ENCODE data around the gene SSB.
A peak's percentile ranks its signal among the peaks of the same experiment; 100 is the strongest.

The SSB gene

DNA sequence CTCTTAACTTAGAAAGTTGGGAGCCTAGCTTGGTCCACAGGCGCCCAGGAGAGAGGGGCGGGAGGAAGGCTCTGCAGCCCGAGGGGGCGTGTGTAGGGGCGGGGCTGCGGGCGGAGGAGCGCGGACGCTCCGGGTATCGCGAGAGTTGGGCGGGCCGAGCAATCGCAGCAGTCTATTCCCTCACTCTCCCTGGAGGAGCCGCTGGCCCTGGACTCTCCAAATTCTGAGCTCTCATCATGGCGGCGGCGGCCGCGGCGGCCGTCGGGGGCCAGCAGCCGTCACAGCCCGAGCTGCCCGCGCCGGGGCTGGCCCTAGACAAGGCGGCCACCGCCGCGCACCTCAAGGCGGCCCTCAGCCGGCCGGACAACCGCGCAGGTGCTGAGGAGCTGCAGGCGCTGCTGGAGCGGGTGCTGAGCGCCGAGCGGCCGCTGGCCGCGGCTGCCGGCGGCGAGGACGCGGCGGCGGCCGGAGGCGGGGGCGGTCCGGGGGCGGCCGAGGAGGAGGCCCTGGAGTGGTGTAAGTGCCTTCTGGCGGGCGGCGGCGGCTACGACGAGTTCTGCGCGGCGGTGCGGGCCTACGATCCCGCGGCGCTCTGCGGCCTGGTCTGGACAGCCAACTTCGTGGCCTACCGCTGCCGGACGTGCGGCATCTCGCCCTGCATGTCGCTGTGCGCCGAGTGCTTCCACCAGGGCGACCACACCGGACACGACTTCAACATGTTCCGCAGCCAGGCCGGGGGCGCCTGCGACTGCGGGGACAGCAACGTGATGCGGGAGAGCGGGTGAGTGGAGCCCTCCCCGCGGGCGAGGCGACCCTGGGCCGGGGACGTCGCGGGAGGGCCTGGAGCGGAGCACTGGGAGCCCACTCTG is 28.8 kb downstream of the SSB start, which contains the start of gene UBR3:
TSS of gene UBR3 (plus strand) at position 183 of the 869 bp plus-strand sequence. CDS start at position 237, 54 bp downstream.
- DNase-seq, result peak; percentile 90 to 96
- H2BK120ac ChIP-seq (ENCODE audit: insufficient read depth, low read length, poor library complexity), result peak within 1 kb of the TSS; percentile 4
- H3K4me1 ChIP-seq (ENCODE audit: control insufficient read depth in 1 of 2, insufficient read depth in 2 of 2, low read length in 2 of 2), result peaks cover 3% of the 10 kb centered on the region in 2 experiments
- H3K9me3 ChIP-seq (ENCODE audit: insufficient read depth, low read depth, low read length), result no peaks in the 10 kb centered on the region
- H2BK5ac ChIP-seq (ENCODE audit: low read depth, low read length, poor library complexity), result peak within 1 kb of the TSS; percentile 29
- no peak within 1 kb of the TSS for H2BK12ac ChIP-seq (ENCODE audit: low read length)
- H3K23ac ChIP-seq (ENCODE audit: low read length), result no peak within 1 kb of the TSS
- H3K4ac ChIP-seq (ENCODE audit: low read depth, low read length), result peak within 1 kb of the TSS; percentile 32
- no CpG with 5 or more reads among the region's 104 CpGs for WGBS (ENCODE audit: extremely low coverage, insufficient coverage, insufficient read length)
- peak within 1 kb of the TSS; percentile 96 for H3K4me2 ChIP-seq (ENCODE audit: low read length)
- H3K79me1 ChIP-seq (ENCODE audit: low read length), result peaks cover 10% of the 10 kb centered on the region
- H2AK5ac ChIP-seq (ENCODE audit: low read length), result no peak within 1 kb of the TSS
- H4K12ac ChIP-seq (ENCODE audit: low read depth, low read length), result peak within 1 kb of the TSS; percentile 70
- H3K18ac ChIP-seq (ENCODE audit: low read length), result peak within 1 kb of the TSS; percentile 71
- H3K14ac ChIP-seq (ENCODE audit: low read length), result peak within 1 kb of the TSS; percentile 41
- H4K91ac ChIP-seq (ENCODE audit: low read depth, low read length), result peak within 1 kb of the TSS; percentile 30
- H3K27ac ChIP-seq (ENCODE audit: low read depth, low read length), result peak within 1 kb of the TSS; percentile 65
- H3K36me3 ChIP-seq (ENCODE audit: control insufficient read depth in 1 of 2, insufficient read depth in 2 of 2, low read length in 2 of 2), result no peaks in the 10 kb centered on the region
- peak within 1 kb of the TSS; percentile 44 for H4K8ac ChIP-seq (ENCODE audit: low read depth, low read length)
- peak within 1 kb of the TSS; percentile 88 for H3K9ac ChIP-seq (ENCODE audit: low read length)
- no peaks in the 10 kb centered on the region for H3K27me3 ChIP-seq (ENCODE audit: insufficient read depth, low read length)
- peak within 1 kb of the TSS; percentile 68 for H2AFZ ChIP-seq (ENCODE audit: insufficient read depth, low read length, poor library complexity)
- peak within 1 kb of the TSS; percentile 96 for H3K4me3 ChIP-seq (ENCODE audit: low read depth, low read length)
- H3K79me2 ChIP-seq (ENCODE audit: control insufficient read depth, insufficient read depth, low read length, poor library complexity), result peaks cover 8% of the 10 kb centered on the region

DNA sequence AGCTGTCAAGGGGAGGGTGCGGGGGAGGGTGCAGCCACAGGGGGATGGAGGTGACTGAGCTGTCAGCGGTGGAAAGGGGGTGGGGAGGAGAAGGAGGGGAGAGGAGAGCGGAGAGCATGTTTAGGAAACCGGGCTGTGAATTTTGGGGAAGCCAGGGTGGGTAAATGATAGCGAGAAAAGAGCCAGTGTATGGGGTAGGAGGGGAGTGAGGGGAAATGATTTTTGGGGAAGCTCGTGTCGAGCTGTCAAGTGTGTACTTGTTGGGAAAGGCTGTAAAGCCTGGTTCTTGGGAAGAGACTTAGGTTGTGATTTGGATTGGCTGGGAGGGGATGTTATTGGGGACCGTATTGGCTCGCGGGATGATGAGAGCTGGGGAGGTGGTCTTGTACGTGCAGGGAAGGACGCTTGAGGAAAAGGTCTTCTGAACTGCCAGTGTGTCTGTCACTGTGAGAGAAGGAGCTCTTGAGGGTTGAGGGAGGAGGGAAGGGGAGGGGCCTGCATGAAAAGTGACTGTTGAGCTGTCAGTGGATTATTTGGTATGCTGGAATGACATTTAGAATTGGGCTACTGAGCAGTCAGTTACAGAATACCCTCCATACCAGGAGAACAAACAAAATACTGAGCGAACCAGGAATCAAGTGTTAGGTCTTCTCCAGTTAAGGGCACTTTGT is 29.6 kb downstream of the SSB start:
- no peak overlapping the region for H2AFZ ChIP-seq (ENCODE audit: insufficient read depth, low read length, poor library complexity)

DNA sequence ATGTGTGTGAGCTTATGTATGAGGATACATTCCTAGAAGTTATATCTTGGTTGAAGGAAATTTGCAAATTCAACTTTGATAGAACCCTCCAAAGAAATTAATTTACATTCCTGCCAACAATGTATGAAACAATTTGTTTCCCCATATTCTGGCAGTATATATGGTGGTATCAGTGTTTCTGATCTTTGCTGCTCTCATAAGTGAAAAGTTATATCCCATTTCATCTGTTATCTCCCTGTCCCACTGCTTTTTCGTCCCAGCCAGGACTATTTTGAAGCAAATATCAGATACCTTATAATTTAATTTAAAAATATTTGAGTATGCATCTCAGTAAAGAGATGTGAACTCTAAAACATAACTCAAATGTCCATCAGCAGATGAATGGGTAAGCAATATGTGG is 35.7 kb downstream of the SSB start:
- Histone ChIP-seq H3K4ac (ENCODE audit: low read depth, low read length) (no peak overlapping the region), H3K79me2 (ENCODE audit: control insufficient read depth, insufficient read depth, low read length, poor library complexity) (peaks cover 2% of the 10 kb centered on the region), H4K91ac (ENCODE audit: low read depth, low read length) (no peak overlapping the region), H2BK120ac (ENCODE audit: insufficient read depth, low read length, poor library complexity) (no peak overlapping the region), H3K14ac (ENCODE audit: low read length) (no peak overlapping the region), H2BK5ac (ENCODE audit: low read depth, low read length, poor library complexity) (no peak overlapping the region), H3K4me3 (ENCODE audit: low read depth, low read length) (no peak overlapping the region), H3K36me3 (ENCODE audit: control insufficient read depth in 1 of 2, insufficient read depth in 2 of 2, low read length in 2 of 2) (no peaks in the 10 kb centered on the region), H4K12ac (ENCODE audit: low read depth, low read length) (no peak overlapping the region), H3K18ac (ENCODE audit: low read length) (no peak overlapping the region), H3K4me1 (ENCODE audit: control insufficient read depth in 1 of 2, insufficient read depth in 2 of 2, low read length in 2 of 2) (no peaks in the 10 kb centered on the region), H3K27me3 (ENCODE audit: insufficient read depth, low read length) (no peaks in the 10 kb centered on the region), H2BK12ac (ENCODE audit: low read length) (no peak overlapping the region), H3K27ac (ENCODE audit: low read depth, low read length) (no peak overlapping the region), H2AK5ac (ENCODE audit: low read length) (no peak overlapping the region), H3K4me2 (ENCODE audit: low read length) (no peak overlapping the region), H3K23ac (ENCODE audit: low read length) (no peak overlapping the region), H2AFZ (ENCODE audit: insufficient read depth, low read length, poor library complexity) (no peak overlapping the region), H3K9me3 (ENCODE audit: insufficient read depth, low read depth, low read length) (no peaks in the 10 kb centered on the region), H3K79me1 (ENCODE audit: low read length) (no peaks in the 10 kb centered on the region), H3K9ac (ENCODE audit: low read length) (no peak overlapping the region), H4K8ac (ENCODE audit: low read depth, low read length) (no peak overlapping the region)
- DNase-seq, result no peak
- WGBS (ENCODE audit: extremely low coverage, insufficient coverage, insufficient read length), result no CpG with 5 or more reads among the region's 1 CpG

More for the DNA sequence above, 29.6 kb downstream of the SSB start:
- no peak overlapping the region for H2AK5ac ChIP-seq (ENCODE audit: low read length)
- no peaks in the 10 kb centered on the region for H3K27me3 ChIP-seq (ENCODE audit: insufficient read depth, low read length)
- no peaks in the 10 kb centered on the region for H3K36me3 ChIP-seq (ENCODE audit: control insufficient read depth in 1 of 2, insufficient read depth in 2 of 2, low read length in 2 of 2)
- no peak overlapping the region for H2BK12ac ChIP-seq (ENCODE audit: low read length)
- H3K14ac ChIP-seq (ENCODE audit: low read length), result no peak overlapping the region
- H4K91ac ChIP-seq (ENCODE audit: low read depth, low read length), result no peak overlapping the region
- no CpG with 5 or more reads among the region's 13 CpGs for WGBS (ENCODE audit: extremely low coverage, insufficient coverage, insufficient read length)
- H2BK120ac ChIP-seq (ENCODE audit: insufficient read depth, low read length, poor library complexity), result no peak overlapping the region
- peaks cover 10% of the 10 kb centered on the region for H3K79me1 ChIP-seq (ENCODE audit: low read length)
- H3K4me3 ChIP-seq (ENCODE audit: low read depth, low read length), result peak overlapping the region; percentile 96
- H4K8ac ChIP-seq (ENCODE audit: low read depth, low read length), result no peak overlapping the region
- H3K9me3 ChIP-seq (ENCODE audit: insufficient read depth, low read depth, low read length), result no peaks in the 10 kb centered on the region
- DNase-seq, result peak; percentile 55 to 69
- H3K27ac ChIP-seq (ENCODE audit: low read depth, low read length), result no peak overlapping the region
- H2BK5ac ChIP-seq (ENCODE audit: low read depth, low read length, poor library complexity), result no peak overlapping the region
- no peak overlapping the region for H4K12ac ChIP-seq (ENCODE audit: low read depth, low read length)
- peak overlapping the region; percentile 71 for H3K18ac ChIP-seq (ENCODE audit: low read length)
- peak overlapping the region; percentile 88 for H3K9ac ChIP-seq (ENCODE audit: low read length)
- H3K4me2 ChIP-seq (ENCODE audit: low read length), result peak overlapping the region; percentile 96
- H3K23ac ChIP-seq (ENCODE audit: low read length), result no peak overlapping the region
- peaks cover 8% of the 10 kb centered on the region for H3K79me2 ChIP-seq (ENCODE audit: control insufficient read depth, insufficient read depth, low read length, poor library complexity)
- H3K4me1 ChIP-seq (ENCODE audit: control insufficient read depth in 1 of 2, insufficient read depth in 2 of 2, low read length in 2 of 2), result peaks cover 0 to 3% of the 10 kb centered on the region in 2 experiments
- H3K4ac ChIP-seq (ENCODE audit: low read depth, low read length), result peak overlapping the region; percentile 28

DNA sequence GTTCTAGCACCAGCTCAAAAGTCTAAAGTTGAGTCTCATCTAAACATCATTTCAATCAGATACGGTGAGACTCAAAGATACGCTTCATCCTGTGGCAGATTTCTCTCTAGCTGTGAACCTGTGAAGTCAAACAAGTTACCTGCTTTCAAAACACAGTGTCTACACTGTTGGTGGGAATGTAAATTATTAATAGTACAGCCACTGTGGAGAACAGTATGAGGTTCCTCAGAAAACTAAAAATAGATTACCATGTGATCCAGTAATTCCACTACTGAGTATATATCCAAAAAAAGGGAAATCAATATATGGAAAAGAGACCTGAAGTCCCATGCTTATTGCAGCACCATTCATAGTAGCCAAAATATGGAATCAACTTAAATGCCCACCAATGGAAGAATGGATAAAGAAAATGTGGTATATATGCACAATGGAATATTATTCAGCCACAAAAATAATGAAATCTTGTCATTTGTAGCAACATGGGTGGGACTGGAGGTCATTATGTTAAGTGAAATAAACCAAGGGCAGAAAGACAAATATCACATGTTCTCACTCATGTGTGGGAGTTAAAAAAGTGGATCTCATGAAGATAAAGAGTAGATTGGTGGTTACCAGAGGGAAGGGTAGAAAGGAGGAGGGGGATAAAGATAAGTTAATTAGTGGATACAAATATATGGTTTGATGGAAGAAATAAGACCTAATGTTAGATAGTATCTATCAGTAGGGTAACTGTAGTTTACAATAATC is 40.2 kb downstream of the SSB start:
- Histone ChIP-seq H3K23ac (ENCODE audit: low read length) (no peak overlapping the region), H3K4me2 (ENCODE audit: low read length) (no peak overlapping the region), H3K36me3 (ENCODE audit: control insufficient read depth in 1 of 2, insufficient read depth in 2 of 2, low read length in 2 of 2) (peaks cover 0 to 2% of the 10 kb centered on the region in 2 experiments), H3K27me3 (ENCODE audit: insufficient read depth, low read length) (no peaks in the 10 kb centered on the region), H3K14ac (ENCODE audit: low read length) (no peak overlapping the region), H2BK120ac (ENCODE audit: insufficient read depth, low read length, poor library complexity) (no peak overlapping the region), H2AFZ (ENCODE audit: insufficient read depth, low read length, poor library complexity) (no peak overlapping the region), H2BK12ac (ENCODE audit: low read length) (no peak overlapping the region), H3K4ac (ENCODE audit: low read depth, low read length) (no peak overlapping the region), H4K91ac (ENCODE audit: low read depth, low read length) (no peak overlapping the region), H3K18ac (ENCODE audit: low read length) (no peak overlapping the region), H3K9me3 (ENCODE audit: insufficient read depth, low read depth, low read length) (no peaks in the 10 kb centered on the region), H4K12ac (ENCODE audit: low read depth, low read length) (no peak overlapping the region), H3K79me2 (ENCODE audit: control insufficient read depth, insufficient read depth, low read length, poor library complexity) (no peaks in the 10 kb centered on the region), H3K4me1 (ENCODE audit: control insufficient read depth in 1 of 2, insufficient read depth in 2 of 2, low read length in 2 of 2) (peaks cover 0 to 2% of the 10 kb centered on the region in 2 experiments), H4K8ac (ENCODE audit: low read depth, low read length) (no peak overlapping the region), H2BK5ac (ENCODE audit: low read depth, low read length, poor library complexity) (no peak overlapping the region), H3K9ac (ENCODE audit: low read length) (no peak overlapping the region), H3K27ac (ENCODE audit: low read depth, low read length) (no peak overlapping the region), H3K79me1 (ENCODE audit: low read length) (no peaks in the 10 kb centered on the region), H2AK5ac (ENCODE audit: low read length) (no peak overlapping the region), H3K4me3 (ENCODE audit: low read depth, low read length) (no peak overlapping the region)
- no peak for DNase-seq
- no CpG with 5 or more reads among the region's 2 CpGs for WGBS (ENCODE audit: extremely low coverage, insufficient coverage, insufficient read length)

All from trophoblast cell (in vitro differentiated cells and primary cell).